ENCODE measurements around the gene MMP17.

Gene MMP17

GRCh38 chr12:131830914-131831571, 2.9 kb downstream of the MMP17 start:
- DNase-seq: peak; percentile 20

GRCh38 chr12:131831635-131832041, 3.4 kb downstream of the MMP17 start:
- peak; percentile 92 for DNase-seq

GRCh38 chr12:131832321-131833231, 4.4 kb downstream of the MMP17 start:
- peak; percentile 58 for DNase-seq

- DNase-seq: no peak
Measured at GRCh38 chr12:131833288-131833895, 5.2 kb downstream of the MMP17 start.

- DNase-seq: peak; percentile 28
Measured at GRCh38 chr12:131833896-131834641, 5.9 kb downstream of the MMP17 start.

- DNase-seq: no peak
Measured at GRCh38 chr12:131834798-131835615, 6.8 kb downstream of the MMP17 start.

GRCh38 chr12:131835616-131836171, 7.5 kb downstream of the MMP17 start:
- no peak for DNase-seq

GRCh38 chr12:131836193-131836592, 8.0 kb downstream of the MMP17 start:
- DNase-seq: no peak

- DNase-seq: no peak
Measured at GRCh38 chr12:131836714-131837397, 8.7 kb downstream of the MMP17 start.

- DNase-seq: no peak
Measured at GRCh38 chr12:131840643-131841416, 12.6 kb downstream of the MMP17 start.

GRCh38 chr12:131841547-131841946, 13.4 kb downstream of the MMP17 start:
- DNase-seq: no peak

GRCh38 chr12:131842169-131842568, 14.0 kb downstream of the MMP17 start:
- no peak for DNase-seq

GRCh38 chr12:131843527-131843926, 15.3 kb downstream of the MMP17 start:
- no peak for DNase-seq

- DNase-seq: no peak
Measured at GRCh38 chr12:131844140-131844539, 15.9 kb downstream of the MMP17 start.

GRCh38 chr12:131844656-131845055, 16.5 kb downstream of the MMP17 start:
- DNase-seq: no peak

- no peak for DNase-seq
Measured at GRCh38 chr12:131845121-131845520, 16.9 kb downstream of the MMP17 start.

GRCh38 chr12:131847456-131847855, 19.3 kb downstream of the MMP17 start:
- no peak for DNase-seq

- DNase-seq: no peak
Measured at GRCh38 chr12:131848753-131849152, 20.6 kb downstream of the MMP17 start.

GRCh38 chr12:131849700-131850553, 21.7 kb downstream of the MMP17 start:
- no peak for DNase-seq

All from fibroblast of skin of right quadriceps (primary cell).